Memory B cell (primary cell): ENCODE data around the gene PARD3B.

Experiments
- ATAC-seq: fragments of 150-1000 bp; cut with Tn5 transposase; 2 replicates; pipeline ENCODE4 v1.10.0; 2021; ENCODE audit warnings: low read depth, mild to moderate bottlenecking, moderate library complexity
- DNase-seq, 2 donors: peaks; one replicate each; pipeline ENCODE4 v3.0.0; 2022; ENCODE audit warnings: low spot score in 2 of 2
- H3K27ac Mint-ChIP-seq: one replicate; pipeline ENCODE4 v1.8.0; 2022; ENCODE audit warnings: mild to moderate bottlenecking, moderate library complexity, mixed read lengths
- H3K27me3 Mint-ChIP-seq: one replicate; pipeline ENCODE4 v1.8.0; 2022; ENCODE audit warnings: mixed read lengths
- H3K36me3 Mint-ChIP-seq: one replicate; pipeline ENCODE4 v1.8.0; 2022; ENCODE audit warnings: mild to moderate bottlenecking, mixed read lengths
- H3K4me1 Mint-ChIP-seq: one replicate; pipeline ENCODE4 v1.8.0; 2022; ENCODE audit warnings: mixed read lengths
- H3K4me3 Mint-ChIP-seq: one replicate; pipeline ENCODE4 v1.8.0; 2022; ENCODE audit warnings: mild to moderate bottlenecking, moderate library complexity, mixed read lengths
- H3K9me3 Mint-ChIP-seq: one replicate; pipeline ENCODE4 v1.8.0; 2022; ENCODE audit warnings: mixed read lengths

Gene PARD3B

DNA sequence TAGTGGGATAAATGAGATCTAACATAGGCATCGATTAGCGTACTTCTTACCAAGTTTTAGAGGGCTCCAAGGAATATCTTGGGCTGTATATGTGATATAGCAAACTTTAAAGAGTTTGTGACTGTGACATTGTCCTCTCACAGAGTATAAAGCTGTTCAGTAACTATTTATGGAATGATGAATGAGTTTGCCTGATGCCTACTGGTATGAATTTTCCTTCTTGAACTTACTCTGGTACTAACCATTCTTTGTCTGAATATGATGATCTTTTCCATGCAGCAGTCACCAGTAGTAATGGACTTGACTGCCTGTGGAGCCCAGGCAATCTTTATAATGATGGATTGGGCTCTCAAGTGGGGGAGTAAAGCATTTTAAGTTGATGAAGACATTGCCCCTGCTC, 120.5 kb downstream of the PARD3B start:
- H3K27me3 Mint-ChIP-seq, result no peaks in the 10 kb centered on the region
- no peaks in the 10 kb centered on the region for H3K36me3 Mint-ChIP-seq
- H3K9me3 Mint-ChIP-seq, result peaks cover 1% of the 10 kb centered on the region
- H3K4me3 Mint-ChIP-seq, result no peak overlapping the region
- ATAC-seq (no peak), DNase-seq (no peak)
- no peaks in the 10 kb centered on the region for H3K4me1 Mint-ChIP-seq
- no peak overlapping the region for H3K27ac Mint-ChIP-seq

DNA sequence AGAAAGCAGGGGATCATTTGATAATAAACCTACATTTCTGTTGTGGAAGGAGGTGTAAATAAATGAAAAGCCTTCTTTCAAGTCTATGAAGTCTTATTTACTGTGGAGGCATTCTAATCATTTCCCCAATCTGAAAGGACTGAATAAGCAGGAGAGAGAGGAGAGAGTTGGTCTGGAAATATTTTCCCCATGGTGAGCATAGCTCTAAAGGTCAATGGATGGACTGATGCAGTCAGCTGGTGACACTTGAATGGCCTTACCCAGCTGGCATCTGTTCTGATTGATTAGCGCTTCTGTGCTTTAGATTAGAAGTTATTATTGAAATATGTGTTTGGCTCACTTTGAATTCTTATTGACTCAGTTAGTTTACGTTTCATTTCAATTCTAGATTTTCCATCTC, 122.7 kb downstream of the PARD3B start:
- ATAC-seq, result no peak
- no peaks in the 10 kb centered on the region for H3K36me3 Mint-ChIP-seq

DNA sequence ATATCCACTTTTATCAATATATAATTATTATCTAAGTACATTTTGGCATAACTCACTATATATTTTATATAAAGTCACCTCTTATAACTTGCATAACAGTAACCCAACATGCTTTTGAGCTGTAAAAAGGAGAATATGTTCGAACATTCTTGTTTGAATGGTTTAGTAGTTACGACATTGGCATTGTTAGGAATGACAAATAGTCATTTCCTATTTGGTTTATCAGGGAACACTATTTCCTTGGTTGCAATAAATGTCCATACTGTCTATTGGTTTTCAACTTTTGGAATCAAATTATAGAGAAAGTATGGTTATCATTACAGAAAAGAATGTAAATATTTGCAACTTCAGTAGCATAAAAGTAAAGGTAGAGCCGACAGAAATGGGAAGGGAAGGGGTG, 124.1 kb downstream of the PARD3B start:
- DNase-seq, result no peak
- no peaks in the 10 kb centered on the region for H3K36me3 Mint-ChIP-seq
- H3K9me3 Mint-ChIP-seq, result peaks cover 2% of the 10 kb centered on the region
- ATAC-seq, result no peak
- no peaks in the 10 kb centered on the region for H3K4me1 Mint-ChIP-seq
- H3K27me3 Mint-ChIP-seq, result no peaks in the 10 kb centered on the region
- no peak overlapping the region for H3K4me3 Mint-ChIP-seq
- no peak overlapping the region for H3K27ac Mint-ChIP-seq

More for the DNA sequence above, 122.7 kb downstream of the PARD3B start:
- Mint-ChIP-seq H3K27ac (no peak overlapping the region), H3K4me1 (no peaks in the 10 kb centered on the region), H3K9me3 (no peaks in the 10 kb centered on the region), H3K27me3 (no peaks in the 10 kb centered on the region), H3K4me3 (no peak overlapping the region)
- DNase-seq, result no peak

DNA sequence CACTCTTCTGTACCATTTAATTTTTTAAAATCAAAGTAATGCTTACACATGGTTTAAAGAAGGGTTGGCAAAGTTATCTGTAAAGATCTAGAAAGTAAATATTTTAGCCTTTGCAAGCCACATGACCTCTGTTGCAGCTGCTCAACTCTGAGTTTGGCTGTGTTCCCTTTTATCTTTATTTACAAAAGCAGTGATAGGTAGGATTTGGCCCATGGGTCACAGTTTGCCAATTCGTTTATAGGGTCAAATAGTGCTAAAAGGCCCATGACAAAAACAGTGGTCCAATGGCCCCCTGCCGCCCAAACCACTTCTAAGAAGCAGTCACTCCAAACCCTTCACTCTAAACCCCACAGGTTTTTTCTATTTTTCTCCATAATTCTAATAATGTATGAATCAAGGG, 124.8 kb downstream of the PARD3B start:
- ATAC-seq (no peak), DNase-seq (no peak)
- H3K27ac Mint-ChIP-seq, result no peak overlapping the region
- H3K27me3 Mint-ChIP-seq, result no peaks in the 10 kb centered on the region
- no peaks in the 10 kb centered on the region for H3K36me3 Mint-ChIP-seq
- H3K4me1 Mint-ChIP-seq, result no peaks in the 10 kb centered on the region
- no peak overlapping the region for H3K4me3 Mint-ChIP-seq
- H3K9me3 Mint-ChIP-seq, result peaks cover 2% of the 10 kb centered on the region

DNA sequence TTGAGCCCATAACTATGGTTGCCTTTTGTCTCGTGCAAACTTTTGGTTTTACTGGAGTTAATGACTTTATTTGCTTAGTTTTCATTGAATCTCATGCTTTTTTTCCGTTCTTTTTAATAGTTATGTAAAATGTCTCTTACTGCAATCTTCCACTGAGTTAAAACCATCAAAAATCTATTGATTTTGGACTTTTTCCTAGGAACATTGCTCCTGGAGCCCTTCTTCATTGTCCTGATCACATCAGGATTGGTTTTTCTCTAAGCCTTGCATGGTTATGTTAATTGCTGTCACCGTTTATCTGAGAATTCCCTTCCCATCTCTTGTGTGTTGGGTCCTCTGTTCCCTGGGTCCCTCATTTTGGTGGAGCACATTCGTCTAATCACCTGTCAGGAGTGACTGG, 125.5 kb downstream of the PARD3B start:
- no peak overlapping the region for H3K4me3 Mint-ChIP-seq
- DNase-seq (no peak), ATAC-seq (no peak)
- no peaks in the 10 kb centered on the region for H3K27me3 Mint-ChIP-seq
- H3K9me3 Mint-ChIP-seq, result peaks cover 2% of the 10 kb centered on the region
- H3K27ac Mint-ChIP-seq, result no peak overlapping the region
- no peaks in the 10 kb centered on the region for H3K4me1 Mint-ChIP-seq
- no peaks in the 10 kb centered on the region for H3K36me3 Mint-ChIP-seq

DNA sequence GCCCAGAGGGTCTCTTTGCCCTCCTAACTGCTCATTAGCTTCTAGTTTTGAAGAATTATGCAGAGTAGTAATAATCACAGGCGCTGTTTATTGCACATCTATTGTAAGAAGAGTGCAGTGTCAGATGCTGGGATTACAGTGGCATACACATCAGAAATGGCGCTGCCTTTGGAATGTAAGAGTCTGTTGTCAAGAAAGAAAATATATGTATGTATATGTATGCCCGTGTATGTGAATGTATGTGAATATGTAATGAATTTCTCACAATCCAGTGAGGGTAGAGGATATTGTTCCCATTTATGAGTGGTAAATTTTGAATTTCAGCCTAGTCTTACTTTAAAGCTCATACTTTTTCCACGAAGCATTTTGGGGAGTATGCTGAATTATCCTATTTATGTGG, 127.5 kb downstream of the PARD3B start:
- H3K4me3 Mint-ChIP-seq, result no peak overlapping the region
- no peaks in the 10 kb centered on the region for H3K4me1 Mint-ChIP-seq
- H3K36me3 Mint-ChIP-seq, result no peaks in the 10 kb centered on the region
- DNase-seq, result no peak
- H3K27me3 Mint-ChIP-seq, result no peaks in the 10 kb centered on the region
- H3K27ac Mint-ChIP-seq, result no peak overlapping the region
- peaks cover 2% of the 10 kb centered on the region for H3K9me3 Mint-ChIP-seq
- ATAC-seq, result no peak

DNA sequence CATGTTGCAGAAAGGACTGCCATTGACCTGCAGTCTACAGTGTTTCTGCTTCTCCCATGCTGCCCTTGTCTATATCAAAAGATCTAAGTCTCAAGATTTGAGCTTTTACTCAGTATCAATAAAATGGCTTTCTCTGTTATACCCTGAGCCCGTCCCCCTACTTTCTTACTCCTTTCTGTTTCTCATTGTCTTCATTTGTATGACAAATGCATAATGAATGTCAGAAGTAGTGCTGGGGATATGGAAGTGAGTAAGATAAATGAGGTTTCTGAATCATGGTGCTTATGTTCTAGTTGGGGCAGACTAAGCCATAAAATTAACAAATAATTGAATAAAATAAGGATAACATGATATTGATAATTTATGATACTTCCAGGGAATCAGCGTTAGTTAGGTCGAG, 128.6 kb downstream of the PARD3B start:
- no peak for ATAC-seq
- Mint-ChIP-seq H3K9me3 (peaks cover 2% of the 10 kb centered on the region), H3K36me3 (no peaks in the 10 kb centered on the region)

DNA sequence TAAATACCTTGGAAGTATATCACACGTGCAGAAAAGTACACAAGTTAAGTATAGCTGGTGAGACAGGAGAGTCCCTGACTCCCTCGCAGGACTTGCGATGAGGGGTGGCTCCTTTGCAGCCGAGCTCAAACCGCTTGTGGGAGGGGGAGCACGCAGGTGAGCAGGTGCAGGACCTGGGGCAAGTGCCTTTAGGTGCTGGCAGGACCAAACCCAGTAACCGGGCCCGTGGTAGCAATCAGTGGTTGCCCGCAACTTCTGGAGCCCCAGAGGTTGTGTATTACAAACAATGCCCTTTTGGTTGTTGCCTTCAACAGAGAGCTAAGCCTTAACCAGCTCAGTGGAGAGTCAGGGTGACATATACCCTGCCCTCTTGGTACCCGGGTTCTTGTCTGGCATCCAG, 132.8 kb downstream of the PARD3B start:
- H3K4me1 Mint-ChIP-seq, result no peaks in the 10 kb centered on the region
- H3K27ac Mint-ChIP-seq, result no peak overlapping the region
- DNase-seq (no peak), ATAC-seq (no peak)
- H3K4me3 Mint-ChIP-seq, result no peak overlapping the region
- no peaks in the 10 kb centered on the region for H3K36me3 Mint-ChIP-seq
- H3K9me3 Mint-ChIP-seq, result peaks cover 2% of the 10 kb centered on the region
- no peaks in the 10 kb centered on the region for H3K27me3 Mint-ChIP-seq

More for the DNA sequence above, 128.6 kb downstream of the PARD3B start:
- Mint-ChIP-seq H3K27me3 (no peaks in the 10 kb centered on the region), H3K27ac (no peak overlapping the region), H3K4me1 (no peaks in the 10 kb centered on the region), H3K4me3 (no peak overlapping the region)
- DNase-seq, result no peak

DNA sequence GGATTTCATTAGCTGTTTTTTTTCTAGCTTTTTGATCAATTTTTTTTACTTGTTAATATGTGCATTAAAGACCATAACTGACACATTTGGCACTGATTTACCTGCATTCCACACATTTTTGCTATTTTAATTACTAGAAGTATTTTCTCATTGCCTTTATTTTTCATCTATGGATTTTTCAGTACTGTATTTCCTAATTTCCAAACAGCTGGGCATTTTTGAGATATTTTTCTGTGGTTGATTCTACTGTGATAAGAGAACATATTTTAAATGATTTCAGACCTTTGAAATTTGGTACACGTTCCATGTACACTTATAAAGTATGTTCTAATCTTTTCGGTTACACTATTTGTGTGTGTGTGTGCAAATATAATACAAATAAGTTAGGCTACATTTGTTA, 135.3 kb downstream of the PARD3B start:
- DNase-seq, result no peak
- no peak overlapping the region for H3K4me3 Mint-ChIP-seq
- no peaks in the 10 kb centered on the region for H3K9me3 Mint-ChIP-seq
- H3K27me3 Mint-ChIP-seq, result no peaks in the 10 kb centered on the region
- H3K36me3 Mint-ChIP-seq, result no peaks in the 10 kb centered on the region
- no peaks in the 10 kb centered on the region for H3K4me1 Mint-ChIP-seq
- no peak for ATAC-seq
- H3K27ac Mint-ChIP-seq, result no peak overlapping the region

DNA sequence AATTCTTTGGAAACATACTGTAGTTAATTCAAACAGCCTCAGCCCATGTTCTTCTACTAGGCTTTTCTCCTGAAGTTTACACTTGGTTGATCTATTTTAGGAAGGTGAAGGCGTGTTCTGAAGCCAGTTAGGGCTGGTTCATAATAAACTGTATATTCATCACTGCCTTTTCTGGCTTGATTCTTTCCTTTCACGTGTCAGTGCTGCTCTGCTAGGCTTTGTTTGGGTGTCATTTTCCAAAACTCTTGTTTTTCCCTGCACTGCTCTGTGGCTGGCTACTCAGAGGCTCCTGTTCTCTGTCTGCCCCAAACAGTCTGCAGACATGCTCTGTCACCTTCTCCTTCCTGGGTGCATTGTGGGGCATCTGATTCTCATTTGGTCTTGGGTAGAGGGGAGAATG, 136.1 kb downstream of the PARD3B start:
- Mint-ChIP-seq H3K4me3 (no peak overlapping the region), H3K36me3 (no peaks in the 10 kb centered on the region), H3K27me3 (no peaks in the 10 kb centered on the region), H3K27ac (no peak overlapping the region), H3K9me3 (no peaks in the 10 kb centered on the region), H3K4me1 (no peaks in the 10 kb centered on the region)
- no peak for ATAC-seq
- no peak for DNase-seq

DNA sequence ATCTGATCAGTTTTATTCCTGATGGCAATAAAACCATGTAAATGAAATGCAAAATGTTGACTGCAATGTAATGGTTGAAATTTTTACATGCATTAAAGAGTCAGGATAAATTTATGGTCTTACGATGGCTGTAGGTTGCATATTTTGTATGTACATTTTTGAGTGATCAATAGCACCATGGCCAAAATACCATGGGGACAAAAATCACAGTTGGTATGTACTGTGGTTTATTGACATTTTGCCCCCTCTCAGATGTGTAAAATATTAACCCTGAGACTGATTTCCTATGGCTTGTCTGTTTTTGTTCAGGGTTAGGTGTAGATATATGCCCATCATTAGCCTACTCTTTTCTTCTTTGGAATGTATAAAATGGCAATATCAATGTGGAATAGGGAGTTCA, 138.1 kb downstream of the PARD3B start:
- no peaks in the 10 kb centered on the region for H3K27me3 Mint-ChIP-seq
- no peak overlapping the region for H3K4me3 Mint-ChIP-seq
- no peak for ATAC-seq
- no peak for DNase-seq
- H3K36me3 Mint-ChIP-seq, result no peaks in the 10 kb centered on the region
- H3K4me1 Mint-ChIP-seq, result no peaks in the 10 kb centered on the region
- no peak overlapping the region for H3K27ac Mint-ChIP-seq
- H3K9me3 Mint-ChIP-seq, result no peaks in the 10 kb centered on the region

DNA sequence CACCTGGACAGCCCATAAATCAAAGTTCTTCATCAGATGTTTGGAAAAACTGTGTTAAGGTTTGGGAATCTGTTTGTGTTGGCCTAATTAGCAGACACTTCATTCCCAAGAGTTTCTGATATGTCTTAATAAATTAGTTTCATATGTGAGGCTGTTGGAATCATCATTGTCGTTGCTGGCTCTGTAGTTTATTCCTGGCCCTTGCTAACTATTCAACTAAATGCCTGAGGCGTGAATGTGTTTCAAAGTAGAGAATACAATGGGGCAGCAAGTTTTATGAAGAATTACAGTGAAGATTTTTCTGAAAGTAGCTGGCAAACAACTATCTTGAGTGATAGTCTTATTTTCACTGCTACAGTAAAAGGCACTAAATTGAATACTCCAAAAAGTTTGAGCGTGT, 141.1 kb downstream of the PARD3B start:
- H3K9me3 Mint-ChIP-seq, result no peaks in the 10 kb centered on the region
- ATAC-seq, result no peak
- no peak overlapping the region for H3K4me3 Mint-ChIP-seq
- no peaks in the 10 kb centered on the region for H3K27me3 Mint-ChIP-seq
- H3K27ac Mint-ChIP-seq, result no peak overlapping the region
- no peak for DNase-seq
- no peaks in the 10 kb centered on the region for H3K4me1 Mint-ChIP-seq
- H3K36me3 Mint-ChIP-seq, result no peaks in the 10 kb centered on the region

DNA sequence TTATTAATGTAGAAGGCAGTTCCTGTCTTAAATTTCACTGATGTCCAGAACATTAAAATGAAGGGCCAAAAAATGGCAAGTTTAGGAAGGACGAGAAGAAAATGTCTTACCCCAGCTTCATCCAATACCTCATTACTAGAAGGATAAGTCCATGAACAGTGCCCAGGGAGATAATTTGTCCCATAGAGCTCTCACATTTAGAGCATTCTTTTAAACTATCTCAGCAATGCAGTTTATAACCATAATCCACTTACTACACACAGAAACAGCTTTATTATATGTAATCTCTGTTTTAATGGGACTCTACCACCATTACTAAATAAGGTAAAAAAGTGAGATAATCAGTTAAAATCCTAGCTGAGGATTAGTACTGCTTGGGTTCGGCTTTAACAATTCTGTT, 142.5 kb downstream of the PARD3B start:
- Mint-ChIP-seq H3K4me1 (no peaks in the 10 kb centered on the region), H3K9me3 (no peaks in the 10 kb centered on the region), H3K36me3 (no peaks in the 10 kb centered on the region), H3K27ac (no peak overlapping the region), H3K27me3 (no peaks in the 10 kb centered on the region), H3K4me3 (no peak overlapping the region)
- ATAC-seq, result no peak
- no peak for DNase-seq

DNA sequence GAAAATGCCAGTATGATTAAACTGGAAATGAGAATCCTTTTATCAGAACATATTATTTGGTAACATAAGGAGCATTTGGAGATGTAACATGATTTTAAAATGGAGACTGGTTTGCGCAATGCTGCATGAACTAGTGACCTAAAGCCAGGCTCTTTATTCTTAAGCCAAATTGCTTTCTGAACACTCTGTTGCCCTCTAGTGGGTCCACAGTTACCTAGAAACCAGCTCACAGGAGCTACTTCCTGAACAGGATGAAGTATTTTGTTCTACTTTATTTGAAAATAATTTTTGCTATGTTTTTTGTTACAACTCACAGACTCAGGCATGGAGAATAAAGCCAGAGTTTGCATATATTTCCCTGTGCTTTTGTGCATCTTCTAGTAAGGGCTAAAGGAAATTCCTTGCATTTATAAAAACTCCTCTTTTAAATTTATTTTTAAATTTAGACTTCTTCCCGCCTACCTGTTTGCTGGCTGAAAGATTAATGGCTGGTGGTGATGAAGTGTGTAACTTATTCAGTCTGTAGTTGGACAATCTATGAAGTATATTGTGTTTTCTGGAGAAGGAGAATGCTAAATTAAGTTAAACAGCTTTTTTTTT, 146.7 kb downstream of the PARD3B start:
- no peak for ATAC-seq

DNA sequence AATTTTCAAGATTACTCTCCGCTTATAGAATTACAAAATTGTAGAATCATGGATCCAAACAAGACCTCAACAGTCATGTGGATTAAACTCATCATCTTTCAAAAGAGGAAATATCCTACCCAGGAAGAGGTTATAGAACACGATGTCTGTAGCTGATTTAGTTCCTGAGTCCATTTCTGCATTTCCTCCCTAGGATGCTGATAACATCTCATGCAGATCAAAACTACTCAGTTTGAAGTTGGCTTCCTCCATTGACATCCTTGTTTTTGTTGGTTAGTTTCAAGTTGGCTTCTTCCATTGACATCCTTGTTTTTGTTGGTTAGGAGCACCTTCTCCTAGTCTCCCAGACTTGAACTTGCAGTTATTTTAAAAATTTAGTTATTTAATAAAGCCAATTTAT, 147.5 kb downstream of the PARD3B start:
- no peaks in the 10 kb centered on the region for H3K4me1 Mint-ChIP-seq
- H3K27ac Mint-ChIP-seq, result no peak overlapping the region
- H3K36me3 Mint-ChIP-seq, result no peaks in the 10 kb centered on the region
- DNase-seq (no peak), ATAC-seq (no peak)
- no peaks in the 10 kb centered on the region for H3K27me3 Mint-ChIP-seq
- no peak overlapping the region for H3K4me3 Mint-ChIP-seq
- H3K9me3 Mint-ChIP-seq, result no peaks in the 10 kb centered on the region

More for the DNA sequence above, 146.7 kb downstream of the PARD3B start:
- Mint-ChIP-seq H3K9me3 (no peaks in the 10 kb centered on the region), H3K36me3 (no peaks in the 10 kb centered on the region), H3K27me3 (no peaks in the 10 kb centered on the region), H3K4me1 (no peaks in the 10 kb centered on the region), H3K4me3 (no peak overlapping the region), H3K27ac (no peak overlapping the region)
- no peak for DNase-seq
